GM12878 (cell line): ENCODE data around the gene KLK5. TPM values are rescaled to one million over a fixed set of nuclear protein-coding genes. Genes with fewer than 3 reads are reported as not detected.
A peak's percentile ranks its signal among the peaks of the same experiment; 100 is the strongest.

ENCODE experiments used
- ATF7 ChIP-seq: fragments of 450-650 bp; IDR thresholded peaks from 2 replicates; pipeline ENCODE4 v1.6.1; 2016; ENCODE audit warnings: low read depth, mild to moderate bottlenecking
- CEBPZ ChIP-seq: fragments of 150-350 bp; IDR thresholded peaks from 2 replicates; pipeline ENCODE4 v1.6.1; 2016; ENCODE audit warnings: low read depth, low read length
- CREM ChIP-seq: IDR thresholded peaks from 2 replicates; pipeline ENCODE4 v1.6.1; 2014; ENCODE audit warnings: antibody characterized with exemption, low read depth
- DPF2 ChIP-seq: fragments of 450-650 bp; IDR thresholded peaks from 2 replicates; pipeline ENCODE4 v1.6.1; 2017; ENCODE audit warnings: mild to moderate bottlenecking
- EZH2 ChIP-seq: IDR thresholded peaks from 2 replicates; pipeline ENCODE4 v1.6.1; 2012; ENCODE audit warnings: low read depth, mild to moderate bottlenecking, control low read depth, inconsistent platforms, low read length, borderline replicate concordance; ENCODE audit not compliant: control insufficient read depth
- FOXK2 ChIP-seq: fragments of 450-650 bp; IDR thresholded peaks from 2 replicates; pipeline ENCODE4 v1.6.1; 2017; ENCODE audit warnings: mild to moderate bottlenecking, moderate library complexity
- GATAD2B ChIP-seq: fragments of 450-650 bp; conservative IDR thresholded peaks from 2 replicates; pipeline ENCODE4 v1.6.1; 2017; ENCODE audit warnings: low read depth, mild to moderate bottlenecking, moderate library complexity
- HCFC1 ChIP-seq: fragments of 150-350 bp; IDR thresholded peaks from 2 replicates; pipeline ENCODE4 v1.6.1; 2014; ENCODE audit warnings: low read length
- IRF3 ChIP-seq: fragments of 450-650 bp; IDR thresholded peaks from 2 replicates; pipeline ENCODE4 v1.6.1; 2014; ENCODE audit warnings: mild to moderate bottlenecking
- MXI1 ChIP-seq: fragments of 150-350 bp; IDR thresholded peaks from 2 replicates; pipeline ENCODE4 v1.6.1; 2011; ENCODE audit warnings: low read depth, mild to moderate bottlenecking, inconsistent platforms, low read length, improper control_type of control experiment
- NFYA ChIP-seq: IDR thresholded peaks from 2 replicates; pipeline ENCODE4 v1.6.1; 2011; ENCODE audit warnings: low read depth, mild to moderate bottlenecking, low read length, improper control_type of control experiment, borderline replicate concordance
- NR2F1 ChIP-seq: fragments of 450-650 bp; conservative IDR thresholded peaks from 2 replicates; pipeline ENCODE4 v1.6.1; 2017; ENCODE audit warnings: mild to moderate bottlenecking
- PAX5 ChIP-seq: IDR thresholded peaks from 2 replicates; pipeline ENCODE4 v1.6.1; 2011; ENCODE audit warnings: low read depth, low read length, borderline replicate concordance
- POLR2A ChIP-seq: IDR thresholded peaks from 2 replicates; pipeline ENCODE4 v1.6.1; 2011; ENCODE audit warnings: low read depth, mild to moderate bottlenecking, low read length
- RB1 ChIP-seq: fragments of 450-650 bp; formaldehyde crosslinking; IDR thresholded peaks from 2 replicates; pipeline ENCODE4 v1.6.1; 2017; ENCODE audit warnings: mild to moderate bottlenecking, borderline replicate concordance
- RELB ChIP-seq: fragments of 450-650 bp; IDR thresholded peaks from 2 replicates; pipeline ENCODE4 v1.6.1; 2017; ENCODE audit warnings: low read depth, mild to moderate bottlenecking, moderate library complexity
- RUNX3 ChIP-seq: IDR thresholded peaks from 2 replicates; pipeline ENCODE4 v1.6.1; 2012; ENCODE audit warnings: low read length, inconsistent platforms
- SIN3A ChIP-seq: IDR thresholded peaks from 2 replicates; pipeline ENCODE4 v1.6.1; 2012; ENCODE audit warnings: low read depth, low read length, improper control_type of control experiment
- SMC3 ChIP-seq: IDR thresholded peaks from 2 replicates; pipeline ENCODE4 v1.6.1; 2011; ENCODE audit warnings: low read length, improper control_type of control experiment, borderline replicate concordance
- STAT3 ChIP-seq: IDR thresholded peaks from 2 replicates; pipeline ENCODE4 v1.6.1; 2011; ENCODE audit warnings: low read depth, low read length, improper control_type of control experiment
- YY1 ChIP-seq: IDR thresholded peaks from 2 replicates; pipeline ENCODE4 v1.6.1; 2011; ENCODE audit warnings: low read depth, mild to moderate bottlenecking, low read length
- ZBTB11 ChIP-seq: fragments of 450-650 bp; formaldehyde crosslinking; IDR thresholded peaks from 2 replicates; pipeline ENCODE4 v1.5.0; 2022; ENCODE audit warnings: mild to moderate bottlenecking, missing genetic modification characterization
- polyA plus RNA-seq, 11 experiments: library from polyadenylated mRNA; depleted of rRNA in 4 of 11; unstranded in 6 of 11; stranded (reverse) in 5 of 11; fragments of >200 nt; fragmentation: Nextera tagmentation in 4 of 11; fragmentation: Illumina TruSeq in 1 of 11; extraction: Ambion mirVana in 4 of 11; extraction: Trizol in 1 of 11; gene quantifications; 1 replicate in 1 of 11; 2 replicates in 10 of 11; pipeline versions ENCODE4 v1.2.1 to v1.2.3, GENCODE V29; 2011 to 2016; ENCODE audit warnings: inconsistent platforms in 2 of 11, missing spikeins in 2 of 11, low read depth in 1 of 11
- total RNA-seq, 4 experiments: library from RNA; depleted of rRNA in 3 of 4; stranded (reverse); fragments of >200 nt in 3 of 4; fragmentation: Illumina TruSeq in 1 of 4; extraction: Trizol in 1 of 4; gene quantifications; 2 replicates each; pipeline versions ENCODE4 v1.2.1 to v1.2.3, GENCODE V29; 2013 to 2021

Gene KLK5
- total and polyA plus RNA-seq, 10 of the 15 experiments (the other 5 are each of a cell fraction or from before 2014, with no cell fraction given), result 0.16 TPM; not detected in 9

GRCh38 chr19:50912727-50913716 lies 39.8 kb downstream of the KLK5 start (continued):
- no peak for TF ChIP-seq ZBTB11 (CRISPR knock-in tag)
- no peak for TF ChIP-seq MXI1
- TF ChIP-seq EZH2, result no peak
- TF ChIP-seq STAT3, result no peak
- TF ChIP-seq NR2F1, result peak; percentile 73
- TF ChIP-seq PAX5, result peak; percentile 36; the same call in 1 of the 2 replicates
- TF ChIP-seq NFYA, result no peak
- peak; percentile 67; the same call in 1 of the 2 replicates for TF ChIP-seq GATAD2B
- no peak for TF ChIP-seq CREM
- peak; percentile 71 for TF ChIP-seq RUNX3
- TF ChIP-seq HCFC1, result no peak
- no peak for TF ChIP-seq SIN3A
- no peak for TF ChIP-seq IRF3
- TF ChIP-seq DPF2, result 0 out of 2 replicates have a peak, but pooled peaks have one; percentile 57
- no peak for TF ChIP-seq POLR2A
- peak; percentile 55; the same call in 1 of the 2 replicates for TF ChIP-seq RELB
- TF ChIP-seq YY1, result no peak
- TF ChIP-seq SMC3, result no peak
- no peak for TF ChIP-seq RB1
- peak; percentile 73 for TF ChIP-seq ATF7
- no peak for TF ChIP-seq CEBPZ
- TF ChIP-seq FOXK2, result peak; percentile 51
